ENCODE measurements around the gene FCRLA. TPM values are rescaled to one million over a fixed set of nuclear protein-coding genes. Genes with fewer than 3 reads are reported as not detected.

The FCRLA gene
- total RNA-seq, 1 donor from 2014 or later: not detected

GRCh38 chr1:161731981-161732718 is 25.1 kb downstream of the FCRLA start:
- intact Hi-C loops (cut with micrococcal nuclease): no loop called here
- H3K4me3 Mint-ChIP-seq: no peak overlapping the region
- no peaks in the 10 kb centered on the region for H3K36me3 Mint-ChIP-seq (ENCODE audit: low read depth)
- peaks cover 63% of the 10 kb centered on the region for H3K27me3 Mint-ChIP-seq
- no peak overlapping the region for H3K27ac Mint-ChIP-seq
- peaks cover 42% of the 10 kb centered on the region for H3K4me1 Mint-ChIP-seq
- H3K9me3 Mint-ChIP-seq: no peaks in the 10 kb centered on the region
- no peak for DNase-seq

- peaks cover 34% of the 10 kb centered on the region for H3K4me1 Mint-ChIP-seq
Observed at GRCh38 chr1:161733526-161733925, 26.5 kb downstream of the FCRLA start.

DNA sequence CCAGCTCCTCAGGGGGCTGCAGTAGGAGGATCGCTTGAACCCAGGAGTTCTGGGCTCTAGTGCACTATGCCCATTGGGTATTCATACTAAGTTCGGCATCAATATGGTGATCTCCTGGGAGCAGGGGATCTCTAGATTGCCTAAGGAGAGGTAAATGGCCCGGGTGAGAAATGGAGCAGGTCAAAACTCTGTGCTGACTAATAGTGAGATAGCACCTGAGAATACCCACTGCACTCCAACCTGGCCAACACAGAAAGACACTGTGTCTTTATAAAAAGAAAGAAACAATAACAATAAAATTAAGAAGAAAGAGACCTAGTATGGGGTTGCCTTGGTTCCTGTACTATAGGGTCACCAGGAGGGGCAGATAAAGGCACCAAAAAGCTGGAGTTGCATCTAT is 28.8 kb downstream of the FCRLA start:
- H3K9me3 Mint-ChIP-seq: no peaks in the 10 kb centered on the region

More at GRCh38 chr1:161733526-161733925, 26.5 kb downstream of the FCRLA start:
- DNase-seq: no peak
- H3K27ac Mint-ChIP-seq: no peak overlapping the region
- intact Hi-C loops (cut with micrococcal nuclease): no loop called here
- H3K36me3 Mint-ChIP-seq (ENCODE audit: low read depth): no peaks in the 10 kb centered on the region
- no peaks in the 10 kb centered on the region for H3K9me3 Mint-ChIP-seq
- H3K27me3 Mint-ChIP-seq: peaks cover 60% of the 10 kb centered on the region
- no peak overlapping the region for H3K4me3 Mint-ChIP-seq

DNA sequence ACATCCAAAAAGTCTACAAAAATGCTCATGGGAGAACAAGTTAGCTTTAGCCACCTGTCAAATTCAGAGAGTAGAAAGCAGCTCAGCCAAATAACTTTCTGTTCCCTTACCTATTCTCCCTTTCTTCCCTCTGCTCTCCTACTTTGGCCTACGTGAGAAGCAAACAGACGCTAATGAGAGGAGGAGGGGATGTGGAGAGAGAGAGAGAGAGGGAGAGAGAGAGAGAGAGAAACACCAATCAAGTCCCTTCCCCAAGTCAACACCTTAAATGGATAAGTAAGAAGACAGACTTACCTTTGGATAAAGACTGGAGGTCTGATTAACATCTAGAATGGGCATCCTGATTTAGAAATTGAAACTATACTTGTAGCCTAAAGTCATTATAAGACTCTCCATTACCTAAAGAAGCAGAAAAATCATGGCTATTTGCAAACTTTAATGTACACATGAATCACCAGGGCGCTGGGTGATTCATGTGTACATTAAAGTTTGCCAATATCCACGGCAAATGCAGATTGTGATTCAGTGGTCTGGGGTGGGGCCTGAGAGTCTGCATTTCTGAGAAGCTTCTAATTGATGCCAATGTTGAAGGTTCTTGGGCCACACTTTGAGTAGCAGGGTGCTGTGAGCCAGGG is 29.4 kb downstream of the FCRLA start:
- H3K9me3 Mint-ChIP-seq: no peaks in the 10 kb centered on the region

More for the DNA sequence above, 28.8 kb downstream of the FCRLA start:
- intact Hi-C loops (cut with micrococcal nuclease): no loop called here
- Mint-ChIP-seq H3K27me3 (peaks cover 58% of the 10 kb centered on the region), H3K27ac (no peak overlapping the region), H3K36me3 (ENCODE audit: low read depth) (no peaks in the 10 kb centered on the region), H3K4me3 (no peak overlapping the region), H3K4me1 (peaks cover 27% of the 10 kb centered on the region)
- no peak for DNase-seq

GRCh38 chr1:161737625-161738024 is 30.6 kb downstream of the FCRLA start:
- no peaks in the 10 kb centered on the region for H3K9me3 Mint-ChIP-seq
- intact Hi-C loops (cut with micrococcal nuclease): no loop called here
- H3K27ac Mint-ChIP-seq: no peak overlapping the region
- peaks cover 29% of the 10 kb centered on the region for H3K4me1 Mint-ChIP-seq
- H3K36me3 Mint-ChIP-seq (ENCODE audit: low read depth): no peaks in the 10 kb centered on the region
- H3K4me3 Mint-ChIP-seq: no peak overlapping the region
- no peak for DNase-seq
- H3K27me3 Mint-ChIP-seq: peaks cover 46% of the 10 kb centered on the region

More for the DNA sequence above, 29.4 kb downstream of the FCRLA start:
- Mint-ChIP-seq H3K27me3 (peaks cover 52% of the 10 kb centered on the region), H3K4me3 (no peak overlapping the region), H3K27ac (no peak overlapping the region), H3K36me3 (ENCODE audit: low read depth) (no peaks in the 10 kb centered on the region), H3K4me1 (peaks cover 29% of the 10 kb centered on the region)
- intact Hi-C loops (cut with micrococcal nuclease): no loop called here
- DNase-seq: no peak

DNA sequence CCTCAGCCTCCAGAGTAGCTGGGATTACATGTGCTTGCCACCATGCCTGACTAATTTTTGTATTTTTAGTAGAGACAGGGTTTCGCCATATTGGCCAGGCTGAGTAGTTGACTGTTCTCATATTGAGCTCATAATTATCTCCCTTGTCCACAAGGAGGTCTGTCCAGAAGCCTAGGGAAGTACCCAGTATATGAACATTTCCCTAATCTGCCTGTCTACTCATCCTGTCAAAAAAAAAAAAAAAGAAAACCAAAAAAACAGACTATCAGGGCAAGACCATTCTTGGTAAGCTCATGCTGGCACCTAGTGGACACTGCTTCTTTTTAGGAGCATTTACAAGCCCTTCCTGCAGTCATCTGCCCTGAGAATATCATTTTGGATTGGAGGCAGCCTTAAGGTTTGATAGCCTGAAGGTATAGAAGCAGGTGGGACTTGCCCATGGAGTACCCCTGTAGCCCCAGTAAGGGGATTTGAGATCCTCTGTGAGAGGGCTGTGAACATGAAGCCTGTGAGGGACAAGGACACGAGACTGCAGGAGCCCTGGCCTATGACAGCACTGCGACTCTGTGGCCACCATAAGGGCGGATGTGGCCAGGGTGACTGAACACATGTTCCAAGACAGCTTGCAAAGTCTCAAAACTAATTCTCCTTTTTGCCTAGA is 31.7 kb downstream of the FCRLA start:
- H3K36me3 Mint-ChIP-seq (ENCODE audit: low read depth): no peaks in the 10 kb centered on the region
- no peaks in the 10 kb centered on the region for H3K9me3 Mint-ChIP-seq
- peaks cover 39% of the 10 kb centered on the region for H3K27me3 Mint-ChIP-seq
- H3K4me1 Mint-ChIP-seq: peaks cover 31% of the 10 kb centered on the region
- H3K27ac Mint-ChIP-seq: no peak overlapping the region
- intact Hi-C loops (cut with micrococcal nuclease): no loop called here
- DNase-seq: peak; percentile 87
- H3K4me3 Mint-ChIP-seq: no peak overlapping the region

DNA sequence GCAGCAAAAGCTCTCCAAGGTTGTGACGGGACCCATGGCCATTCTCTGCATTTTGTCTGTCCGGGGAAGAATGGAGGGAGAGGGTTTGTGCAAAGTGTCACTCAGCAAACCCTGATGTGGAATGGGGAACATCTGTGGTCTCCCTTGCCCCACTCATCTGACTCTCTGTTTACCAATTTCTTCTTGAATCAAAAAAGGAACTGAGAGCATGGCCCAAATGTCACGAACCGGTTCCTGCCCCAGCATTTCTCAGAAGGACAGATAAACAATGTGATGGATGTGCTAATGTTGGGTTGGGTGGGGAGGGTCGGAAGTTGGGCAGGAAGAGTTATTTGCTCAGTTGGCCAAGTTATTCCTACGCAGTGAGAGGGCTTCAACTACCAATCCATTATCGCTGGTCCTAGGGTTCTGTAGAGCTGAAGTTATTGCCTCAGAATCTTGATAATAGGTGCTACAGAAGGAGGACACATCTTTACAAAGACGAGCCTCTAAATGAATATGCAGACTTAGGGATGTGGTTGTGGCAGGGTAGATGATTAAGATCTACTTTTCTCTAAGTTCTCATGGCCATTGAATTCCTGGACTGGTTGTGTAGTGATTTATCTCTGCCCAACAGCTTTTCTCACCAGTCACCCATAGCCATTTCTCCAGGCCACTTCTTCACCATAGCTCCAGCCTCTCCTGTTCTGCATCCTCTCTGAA is 33.0 kb downstream of the FCRLA start:
- intact Hi-C loops (cut with micrococcal nuclease): loop anchor here (5.0 kb wide), 2 partner anchors 93 to 118 kb away; no protein-coding TSS in a partner anchor
- DNase-seq: no peak
- no peaks in the 10 kb centered on the region for H3K36me3 Mint-ChIP-seq (ENCODE audit: low read depth)
- no peak overlapping the region for H3K27ac Mint-ChIP-seq
- H3K9me3 Mint-ChIP-seq: no peaks in the 10 kb centered on the region
- no peak overlapping the region for H3K4me3 Mint-ChIP-seq
- peaks cover 40% of the 10 kb centered on the region for H3K4me1 Mint-ChIP-seq
- peaks cover 38% of the 10 kb centered on the region for H3K27me3 Mint-ChIP-seq

DNA sequence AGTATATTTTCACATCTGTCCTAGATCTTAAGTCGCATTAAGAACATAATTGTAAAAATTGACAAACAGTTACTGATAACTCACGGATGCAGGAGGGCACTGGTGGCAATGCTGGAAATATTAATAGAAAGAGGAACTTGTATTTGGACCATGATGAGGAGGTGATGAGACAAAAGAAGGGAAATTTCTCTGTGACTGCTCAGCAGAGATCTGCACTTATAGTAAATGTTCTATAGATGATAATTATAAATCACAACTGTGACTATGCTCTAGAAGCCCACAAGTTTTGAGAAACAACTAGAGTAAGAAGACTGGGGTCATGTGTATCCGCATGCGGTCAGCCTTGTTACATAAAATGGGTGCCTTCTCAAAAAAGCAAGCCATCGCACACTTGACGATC is 33.9 kb downstream of the FCRLA start:
- intact Hi-C loops (cut with micrococcal nuclease): loop anchor here (1.0 to 5.0 kb wide), 3 partner anchors 94 to 254 kb away; no protein-coding TSS in a partner anchor
- peaks cover 42% of the 10 kb centered on the region for H3K4me1 Mint-ChIP-seq
- H3K27me3 Mint-ChIP-seq: peaks cover 35% of the 10 kb centered on the region
- no peak for DNase-seq
- no peak overlapping the region for H3K4me3 Mint-ChIP-seq
- H3K9me3 Mint-ChIP-seq: no peaks in the 10 kb centered on the region
- no peak overlapping the region for H3K27ac Mint-ChIP-seq
- no peaks in the 10 kb centered on the region for H3K36me3 Mint-ChIP-seq (ENCODE audit: low read depth)

- intact Hi-C loops (cut with micrococcal nuclease): loop anchor here (5.0 kb wide), 2 partner anchors 96 to 121 kb away; no protein-coding TSS in a partner anchor
- Mint-ChIP-seq H3K36me3 (ENCODE audit: low read depth) (no peaks in the 10 kb centered on the region), H3K27me3 (peaks cover 34% of the 10 kb centered on the region), H3K4me1 (peaks cover 35% of the 10 kb centered on the region), H3K9me3 (no peaks in the 10 kb centered on the region), H3K4me3 (no peak overlapping the region), H3K27ac (no peak overlapping the region)
- no peak for DNase-seq
Observed at GRCh38 chr1:161743231-161743630, 36.2 kb downstream of the FCRLA start.

DNA sequence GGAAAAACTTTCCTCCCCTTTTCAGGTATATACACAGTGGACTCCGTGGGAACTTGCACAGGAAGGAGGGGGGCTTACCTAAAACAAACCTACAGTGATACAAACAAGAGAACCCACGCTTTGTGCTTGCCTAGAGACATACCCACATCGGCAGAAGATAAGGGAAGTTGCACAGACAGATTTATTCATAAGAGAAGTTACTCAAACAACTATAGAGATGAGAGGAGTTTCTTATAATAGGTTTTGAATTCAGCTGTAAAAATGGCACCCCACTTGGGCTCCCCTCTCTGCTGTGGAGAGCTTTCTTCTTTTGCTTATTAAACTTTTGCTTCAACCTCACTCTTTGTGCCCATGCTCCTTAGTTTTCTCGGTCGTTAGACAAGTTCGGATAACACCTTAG is 40.8 kb downstream of the FCRLA start:
- no peaks in the 10 kb centered on the region for H3K9me3 Mint-ChIP-seq
- DNase-seq: no peak
- intact Hi-C loops (cut with micrococcal nuclease): no loop called here
- peaks cover 14% of the 10 kb centered on the region for H3K36me3 Mint-ChIP-seq (ENCODE audit: low read depth)
- peaks cover 21% of the 10 kb centered on the region for H3K27me3 Mint-ChIP-seq
- no peak overlapping the region for H3K4me3 Mint-ChIP-seq
- H3K4me1 Mint-ChIP-seq: peaks cover 38% of the 10 kb centered on the region
- H3K27ac Mint-ChIP-seq: no peak overlapping the region

DNA sequence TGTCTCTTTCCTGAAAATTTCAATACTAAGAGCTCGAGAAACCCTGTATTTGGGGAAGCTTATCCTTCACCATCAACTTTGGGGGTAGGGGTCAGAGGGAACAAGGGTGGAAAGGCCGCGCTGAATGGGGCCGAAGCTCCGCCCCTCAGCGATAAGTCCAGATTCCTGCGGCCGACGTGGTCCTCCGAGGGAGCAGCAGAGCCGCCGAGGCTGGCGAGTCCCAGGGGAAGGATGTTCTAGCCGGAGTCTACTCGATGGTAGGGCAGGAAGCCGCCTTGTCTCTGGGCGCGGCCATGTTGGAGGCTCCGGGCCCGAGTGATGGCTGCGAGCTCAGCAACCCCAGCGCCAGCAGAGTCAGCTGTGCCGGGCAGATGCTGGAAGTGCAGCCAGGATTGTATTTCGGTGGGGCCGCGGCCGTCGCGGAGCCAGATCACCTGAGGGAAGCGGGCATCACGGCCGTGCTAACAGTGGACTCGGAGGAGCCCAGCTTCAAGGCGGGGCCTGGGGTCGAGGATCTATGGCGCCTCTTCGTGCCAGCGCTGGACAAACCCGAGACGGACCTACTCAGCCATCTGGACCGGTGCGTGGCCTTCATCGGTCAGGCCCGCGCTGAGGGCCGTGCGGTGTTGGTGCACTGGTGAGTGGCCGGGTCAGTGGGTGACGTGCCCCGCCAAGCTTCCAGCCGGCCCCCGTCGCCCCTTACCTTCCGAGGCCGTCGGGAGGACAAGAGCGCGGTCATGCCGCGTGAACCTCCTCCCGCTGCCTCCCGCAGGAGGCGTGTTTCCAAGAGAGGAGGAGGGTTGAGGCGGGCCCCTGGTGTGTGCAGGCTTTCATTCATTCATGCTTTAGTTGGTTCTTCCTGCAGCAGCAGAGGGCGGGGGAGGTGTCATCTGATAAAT is 42.7 kb downstream of the FCRLA start, which contains the start of gene DUSP12:
Gene DUSP12 (plus strand): TSS at position 278 of the 899 bp plus-strand sequence. CDS start 16 bp downstream, at position 294.
- DNase-seq: peak; percentile 95
- H3K9me3 Mint-ChIP-seq: peaks cover 9% of the 10 kb centered on the region
- intact Hi-C loops (cut with micrococcal nuclease): loop anchor here (1.0 kb wide), 1 partner anchor 17 kb away; the partner anchor contains the start of gene ATF6
- peaks cover 30% of the 10 kb centered on the region for H3K36me3 Mint-ChIP-seq (ENCODE audit: low read depth)
- H3K27me3 Mint-ChIP-seq: peaks cover 17% of the 10 kb centered on the region
- H3K4me1 Mint-ChIP-seq: peaks cover 31% of the 10 kb centered on the region
- peak within 1 kb of the TSS; percentile 100 for H3K27ac Mint-ChIP-seq
- peak within 1 kb of the TSS; percentile 99 for H3K4me3 Mint-ChIP-seq

DNA sequence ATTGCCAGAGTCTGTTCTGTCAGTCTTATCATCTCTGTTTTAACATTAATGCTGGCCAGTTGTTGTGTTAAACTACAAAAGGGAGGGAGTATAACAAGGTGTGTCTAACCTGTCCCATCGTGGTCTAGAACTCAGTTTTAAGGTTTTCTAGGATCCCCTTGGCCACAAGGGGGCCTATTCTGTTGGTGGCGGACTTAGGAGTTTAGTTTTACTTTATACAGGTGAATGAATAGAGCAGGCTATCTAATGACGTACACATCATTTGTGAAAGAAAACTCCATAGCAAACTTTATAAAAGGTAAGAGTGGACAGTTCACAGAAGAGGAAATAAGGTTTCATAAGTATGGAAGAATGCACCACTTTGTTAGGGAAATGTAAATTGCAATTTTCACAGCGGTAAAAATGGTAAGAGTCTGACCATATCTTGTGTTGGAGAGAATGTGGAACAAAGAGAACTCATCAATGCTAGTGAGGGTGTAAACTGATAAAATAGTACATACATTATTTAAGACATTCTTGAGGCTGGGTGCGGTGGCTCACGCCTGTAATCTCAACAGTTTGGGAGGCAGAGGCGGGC is 56.6 kb downstream of the FCRLA start:
- H3K9me3 Mint-ChIP-seq: no peaks in the 10 kb centered on the region
- DNase-seq: peak; percentile 84
- no peak overlapping the region for H3K27ac Mint-ChIP-seq
- H3K27me3 Mint-ChIP-seq: no peaks in the 10 kb centered on the region
- H3K4me3 Mint-ChIP-seq: peak overlapping the region; percentile 62
- H3K4me1 Mint-ChIP-seq: peaks cover 35% of the 10 kb centered on the region
- peaks cover 9% of the 10 kb centered on the region for H3K36me3 Mint-ChIP-seq (ENCODE audit: low read depth)
- intact Hi-C loops (cut with micrococcal nuclease): loop anchor here (2.0 kb wide), 1 partner anchor 273 kb away; no protein-coding TSS in a partner anchor

Data from activated CD4-positive, alpha-beta T cell treated with anti-CD3 and anti-CD28 coated beads, Interleukin-2, amount 10 ng/mL, durations not matched to agents 24 days and 14 days (primary cell).